HG03342 (cell line): ENCODE data around the gene TERT.
A peak's percentile ranks its signal among the peaks of the same experiment; 100 is the strongest.

ENCODE experiments used
- ATAC-seq: cut with Tn5 transposase; IDR thresholded peaks from one replicate; pipeline ENCODE4 v1.9.1; 2021; ENCODE audit warnings: mild to moderate bottlenecking, moderate library complexity; ENCODE audit not compliant: unreplicated experiment

TERT gene

DNA sequence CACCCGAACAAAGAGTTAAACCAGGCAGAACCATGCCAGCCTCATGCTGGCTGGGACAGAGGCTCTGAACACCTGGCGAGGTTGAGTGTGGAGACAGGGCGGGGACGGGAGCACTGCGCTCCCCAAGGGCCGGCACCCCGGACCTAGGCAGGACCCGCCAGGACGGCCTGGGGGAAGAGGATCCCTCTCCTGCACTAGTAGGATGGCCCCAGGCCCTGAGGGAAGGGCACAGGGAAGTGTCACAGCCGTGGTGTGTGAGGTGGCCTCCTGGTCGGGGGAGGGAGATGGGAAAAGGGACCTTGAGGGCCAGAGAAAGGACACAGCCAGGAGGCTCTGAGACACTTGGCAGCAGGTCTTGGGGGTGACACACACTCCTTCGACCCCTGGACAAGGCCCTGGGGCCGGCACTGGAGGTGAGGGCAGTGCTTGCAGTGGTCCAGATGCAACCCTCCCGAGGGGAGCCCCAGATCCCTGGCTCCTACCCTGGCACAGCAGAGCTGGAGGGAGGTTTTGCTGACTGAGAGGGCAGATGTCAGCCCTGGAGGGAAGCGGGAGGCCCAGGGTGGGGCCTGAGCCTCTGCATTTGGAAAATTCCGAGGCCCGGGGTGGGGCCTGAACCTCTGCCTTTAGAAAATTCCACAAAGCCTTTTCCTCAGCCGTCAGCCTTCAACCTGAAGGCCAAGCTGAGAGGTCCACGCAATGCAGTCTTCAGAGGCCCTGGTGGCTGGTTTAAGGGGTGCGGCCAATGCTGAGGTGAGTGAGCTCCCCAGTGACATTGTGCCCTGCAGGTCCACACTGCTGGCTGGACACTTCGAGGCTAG lies 24.8 kb upstream of the TERT start:
- no peak for ATAC-seq

DNA sequence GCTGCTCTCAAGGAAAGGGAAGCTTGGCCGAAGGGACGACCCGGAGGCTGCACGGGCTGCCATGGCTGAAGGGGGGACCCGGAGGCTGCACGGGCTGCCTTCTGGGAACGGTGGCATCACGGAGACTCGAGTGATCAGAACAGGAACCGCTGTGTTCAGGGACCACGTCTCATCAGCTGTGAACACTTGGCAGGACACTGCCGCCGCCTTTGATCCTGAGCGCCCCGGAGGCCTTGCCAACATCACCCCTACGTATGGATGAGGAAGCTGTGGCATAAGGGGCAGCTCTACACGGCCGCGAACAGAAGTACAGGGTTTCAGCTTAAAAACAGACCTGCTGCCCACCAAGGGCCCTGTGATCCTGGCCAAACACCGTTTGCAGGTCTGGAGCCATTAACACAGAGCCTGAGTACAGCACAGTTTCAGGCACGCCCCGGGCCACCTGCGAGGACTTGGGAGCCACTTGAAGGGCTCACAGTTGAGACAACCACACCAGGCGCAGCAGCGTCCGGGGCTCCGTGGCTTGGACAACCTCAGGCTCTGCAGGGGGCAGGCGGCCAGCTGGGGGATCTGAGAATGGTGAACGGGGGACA lies 23.9 kb upstream of the TERT start:
- ATAC-seq = no peak

DNA sequence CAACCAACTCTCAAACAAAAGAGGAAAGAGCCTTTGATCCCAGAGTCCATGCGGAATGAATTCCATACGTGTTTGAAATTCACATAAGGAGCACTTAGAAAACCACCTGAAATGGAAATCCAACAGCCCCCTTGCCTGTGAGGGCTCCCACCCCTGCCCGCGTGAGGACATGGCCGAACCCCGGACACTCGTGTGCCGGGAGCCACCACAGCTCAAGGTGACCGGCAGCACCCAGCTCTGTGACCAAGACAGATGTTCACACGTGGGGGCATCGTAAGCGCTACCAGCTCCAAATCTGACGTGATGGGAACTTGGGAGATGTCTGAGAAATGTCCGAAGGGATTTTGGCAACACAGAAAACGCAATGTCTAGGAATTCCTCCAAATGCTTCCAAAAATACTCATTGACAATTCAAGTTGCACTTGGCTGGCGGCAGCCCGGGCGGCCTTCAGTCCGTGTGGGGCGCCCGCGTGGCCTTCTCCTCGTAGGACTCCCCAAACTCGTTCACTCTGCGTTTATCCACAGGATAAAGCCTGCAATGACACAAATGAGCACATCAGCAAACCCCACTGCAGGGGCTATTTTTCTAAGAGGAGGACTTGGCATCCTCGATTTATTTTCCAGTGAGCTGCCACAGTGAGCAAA lies 23.2 kb upstream of the TERT start:
- no peak for ATAC-seq

DNA sequence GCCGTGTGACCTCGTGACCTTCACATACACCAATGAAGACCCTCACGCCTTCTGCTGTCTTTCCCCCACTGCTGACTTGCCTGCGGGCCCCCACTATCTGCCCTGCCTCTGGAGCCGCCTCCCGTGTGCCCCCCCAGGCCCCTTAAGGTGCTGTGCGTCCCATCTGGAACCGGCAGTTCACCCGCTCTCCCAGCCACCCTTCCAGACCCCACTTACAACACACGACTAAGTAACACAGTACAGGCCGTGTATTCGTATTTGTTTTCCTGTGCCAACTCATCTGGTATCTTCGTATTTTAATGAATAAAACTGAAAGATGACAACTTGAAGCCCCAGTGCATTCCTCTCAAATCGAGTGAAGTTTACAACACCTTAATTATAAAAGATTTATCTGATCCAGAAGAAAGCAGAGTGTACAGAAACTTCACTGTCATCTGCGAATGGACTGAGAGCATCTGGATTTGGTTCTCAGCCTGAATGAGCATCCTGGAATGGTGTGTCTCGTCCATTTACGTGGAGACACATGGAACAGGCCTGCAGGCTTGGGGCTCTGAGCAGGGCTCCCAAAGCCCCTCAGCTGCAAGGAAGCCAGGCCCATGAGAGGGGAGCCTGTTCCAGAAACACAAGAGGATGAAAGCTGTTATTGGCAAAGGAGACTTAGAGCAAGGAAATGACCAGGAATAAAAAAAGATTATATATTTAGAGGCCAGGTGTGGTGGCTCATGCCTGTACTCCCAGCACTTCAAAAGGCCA lies 21.9 kb upstream of the TERT start:
- no peak for ATAC-seq

DNA sequence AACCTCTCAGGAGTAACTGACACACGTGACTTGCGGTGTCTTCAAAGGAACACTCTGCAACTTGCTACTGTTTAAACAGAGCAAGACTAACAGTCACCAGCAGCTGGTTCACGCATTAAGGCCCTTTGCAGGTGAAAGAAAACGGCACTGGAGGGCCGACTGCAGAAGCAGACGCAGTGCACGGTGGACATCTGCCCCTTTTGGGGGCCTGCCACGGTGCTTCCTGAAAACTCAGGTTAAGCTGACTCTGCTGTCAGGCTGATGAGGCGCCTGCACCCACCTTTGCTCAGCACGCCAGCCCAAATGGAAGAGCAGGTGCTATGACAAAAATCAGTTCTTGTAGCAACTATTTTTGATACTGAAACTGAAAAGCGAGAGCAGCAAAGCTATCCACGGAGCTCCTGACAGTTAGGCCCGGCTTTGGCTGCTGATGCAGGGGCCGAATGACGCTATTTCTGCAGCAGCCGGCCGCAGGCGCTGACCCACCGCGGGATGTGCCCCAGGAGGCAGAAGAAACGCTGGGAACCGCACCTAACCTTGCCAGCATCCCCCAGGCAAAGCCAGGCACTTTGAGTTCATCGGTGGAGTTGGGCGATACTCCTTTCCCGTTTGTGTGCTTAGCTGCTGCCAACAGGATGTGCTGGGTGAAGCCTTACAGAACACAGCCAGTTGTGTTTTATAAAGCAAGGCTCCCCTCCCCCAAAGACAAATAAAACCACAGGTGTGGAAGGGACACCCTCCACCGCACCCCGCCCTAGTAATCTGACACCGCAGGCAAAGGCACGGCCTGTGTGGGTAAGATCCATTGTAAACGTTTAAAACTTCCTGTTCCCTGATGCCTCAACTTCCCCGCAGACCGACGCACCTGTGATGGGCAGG lies 21.1 kb upstream of the TERT start:
- peak; percentile 49 for ATAC-seq

DNA sequence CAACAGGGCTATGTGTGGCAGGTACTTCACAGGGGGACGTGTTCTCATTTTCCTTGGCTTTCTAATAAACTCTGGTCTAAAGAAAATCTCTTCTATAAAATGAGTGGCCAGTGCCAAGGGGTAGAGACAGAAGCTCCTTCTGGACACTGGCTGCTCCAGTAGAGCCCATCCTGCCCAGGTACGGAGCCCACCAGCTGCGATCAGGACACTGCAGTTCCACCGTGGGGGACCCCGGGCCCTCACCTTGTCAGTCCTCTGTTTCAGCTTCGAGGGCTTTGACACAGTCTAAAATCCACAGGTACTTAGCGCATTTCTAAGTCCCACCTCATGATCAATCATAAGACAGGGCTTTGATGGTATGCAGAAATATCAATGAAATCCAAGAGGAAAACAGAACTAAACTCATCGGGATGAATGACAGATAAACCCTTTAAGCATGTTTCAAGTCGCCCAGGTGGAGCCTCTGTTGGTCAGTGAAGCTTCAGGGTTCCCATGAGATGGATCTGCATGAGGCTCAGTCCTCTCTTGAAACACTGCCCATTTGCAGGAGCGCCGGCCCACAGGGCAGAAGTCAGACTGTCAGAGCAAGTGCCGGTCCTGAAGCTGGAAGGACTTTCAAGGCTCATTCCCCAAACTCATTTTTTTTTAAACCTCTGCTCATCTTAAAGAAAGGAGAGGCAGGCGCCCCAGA lies 20.3 kb upstream of the TERT start:
- no peak for ATAC-seq

DNA sequence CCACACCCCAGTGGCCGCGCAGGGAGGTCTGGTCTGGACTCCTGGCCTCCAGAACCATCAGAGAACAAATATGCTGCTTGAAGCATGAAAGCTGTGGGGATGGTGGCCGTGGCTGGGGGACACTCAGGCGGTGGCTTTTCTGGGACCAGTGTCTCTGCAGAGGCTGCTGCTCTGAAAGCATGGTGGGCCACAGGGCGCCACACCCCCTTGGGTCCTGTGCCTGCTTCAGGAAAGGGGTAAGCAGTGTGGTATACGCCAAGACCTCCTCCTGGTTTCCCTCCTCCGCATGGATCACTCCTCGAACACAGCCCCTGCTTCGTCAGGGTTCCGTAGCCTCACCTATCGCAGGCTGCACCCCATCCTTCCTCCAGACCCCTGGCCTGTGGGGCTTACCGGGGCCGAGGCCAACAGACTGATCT lies 19.7 kb upstream of the TERT start:
- ATAC-seq = no peak

DNA sequence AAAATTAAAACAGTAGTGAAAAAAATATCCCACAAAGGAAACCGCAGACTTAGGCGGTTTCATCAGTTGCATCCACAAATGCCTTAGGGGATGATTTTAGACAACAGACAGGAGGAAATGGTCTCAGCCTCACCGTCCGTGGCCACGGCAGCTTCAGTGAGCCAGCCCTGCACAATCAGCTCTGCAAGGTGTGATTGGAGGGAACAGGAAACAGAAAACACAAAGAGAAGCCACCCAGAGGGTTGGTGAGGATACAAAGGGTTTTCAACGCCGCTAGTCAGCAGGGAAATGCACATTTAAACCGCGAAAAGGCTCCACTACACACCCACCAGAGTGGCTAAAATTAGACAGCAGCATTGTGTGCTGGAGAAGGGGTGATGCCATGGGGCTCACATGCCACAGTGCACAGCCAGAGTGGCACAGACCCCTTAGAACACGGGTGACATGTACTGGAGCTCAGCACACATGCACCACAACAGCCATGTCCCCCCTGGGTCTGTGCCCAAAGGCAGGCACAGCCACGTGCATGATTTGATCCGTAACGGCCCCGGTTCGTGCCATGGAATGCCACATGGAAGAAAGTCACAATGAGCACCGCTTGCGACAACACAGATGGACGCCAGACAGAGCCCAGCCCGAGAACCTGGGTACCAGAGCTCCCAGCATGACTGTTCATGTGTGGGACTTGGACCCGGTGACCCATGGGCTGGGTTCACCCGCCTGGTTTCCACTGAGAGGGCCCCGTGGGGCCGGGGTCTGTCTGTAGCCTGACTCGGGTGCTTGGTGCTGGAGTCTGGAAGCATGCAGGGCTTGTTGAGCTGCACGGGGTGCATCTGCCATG lies 18.3 kb upstream of the TERT start:
- peak; percentile 71 for ATAC-seq

DNA sequence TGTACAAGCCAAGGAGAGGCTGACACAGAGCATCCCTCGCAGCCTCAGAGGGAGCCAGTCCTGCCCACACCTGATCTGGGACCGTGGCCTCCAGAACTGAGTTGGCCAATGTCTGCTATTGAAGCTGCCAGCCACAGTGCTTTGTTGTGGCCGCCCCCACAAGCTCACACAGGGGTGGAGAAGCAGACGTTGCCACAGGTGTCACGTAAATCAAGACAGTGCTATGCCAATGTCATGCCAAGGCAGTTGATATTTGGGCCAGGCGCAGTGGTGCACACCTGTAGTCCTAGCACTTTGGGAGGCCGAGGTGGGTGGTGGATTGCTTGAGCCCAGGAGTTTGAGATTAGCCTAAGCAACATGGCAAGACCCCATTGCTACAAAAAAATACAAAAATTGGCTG lies 17.3 kb upstream of the TERT start:
- ATAC-seq = no peak

DNA sequence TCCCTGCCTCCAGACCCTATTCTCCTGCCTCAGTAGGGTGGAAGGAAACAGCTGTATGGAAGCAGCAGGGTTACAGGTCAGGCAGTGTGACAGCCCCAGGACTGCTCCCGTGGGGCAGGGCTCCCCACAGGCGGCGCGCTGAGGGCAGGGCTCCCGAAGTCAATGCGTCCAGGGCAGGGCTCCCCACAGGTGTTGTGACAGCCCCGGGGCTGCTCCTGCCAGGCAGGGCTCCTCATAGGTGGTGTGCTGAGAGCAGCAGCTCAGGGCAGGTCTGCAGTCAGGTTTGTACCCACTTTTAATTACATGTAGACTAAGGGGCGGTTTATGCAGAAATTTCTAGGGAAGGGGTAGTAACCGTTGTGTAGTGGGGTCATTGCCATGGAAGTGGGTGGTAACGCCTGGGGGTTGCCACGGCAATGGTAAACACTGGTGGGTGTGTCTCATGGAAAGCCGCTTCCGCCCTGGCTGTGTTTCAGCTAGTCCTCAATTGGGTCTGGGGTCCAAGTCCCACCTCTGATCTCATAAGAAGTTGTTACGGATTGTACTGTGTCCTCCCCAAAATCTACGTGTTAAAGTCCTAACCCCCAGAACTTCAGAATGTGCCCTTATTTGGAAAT lies 16.7 kb upstream of the TERT start:
- ATAC-seq = no peak

DNA sequence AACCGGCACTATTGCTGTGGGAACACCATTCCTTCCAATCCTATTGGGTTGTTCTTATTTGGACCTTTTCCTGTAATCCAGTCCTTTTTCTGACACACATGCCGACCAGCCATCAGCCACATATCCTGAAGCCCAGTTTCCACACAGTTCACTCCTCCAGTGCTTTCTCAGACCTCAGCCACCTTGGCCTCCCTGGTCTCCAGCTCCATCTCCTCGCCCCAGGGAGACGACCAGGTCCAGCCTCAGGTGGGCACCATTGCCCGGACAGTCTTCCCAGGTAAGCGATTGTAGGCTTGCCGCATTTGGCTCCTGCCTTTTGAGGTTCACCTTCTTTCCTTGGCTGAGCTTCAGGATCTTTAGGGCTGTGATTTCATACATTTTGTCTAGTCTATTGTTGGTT lies 15.2 kb upstream of the TERT start:
- ATAC-seq = no peak

DNA sequence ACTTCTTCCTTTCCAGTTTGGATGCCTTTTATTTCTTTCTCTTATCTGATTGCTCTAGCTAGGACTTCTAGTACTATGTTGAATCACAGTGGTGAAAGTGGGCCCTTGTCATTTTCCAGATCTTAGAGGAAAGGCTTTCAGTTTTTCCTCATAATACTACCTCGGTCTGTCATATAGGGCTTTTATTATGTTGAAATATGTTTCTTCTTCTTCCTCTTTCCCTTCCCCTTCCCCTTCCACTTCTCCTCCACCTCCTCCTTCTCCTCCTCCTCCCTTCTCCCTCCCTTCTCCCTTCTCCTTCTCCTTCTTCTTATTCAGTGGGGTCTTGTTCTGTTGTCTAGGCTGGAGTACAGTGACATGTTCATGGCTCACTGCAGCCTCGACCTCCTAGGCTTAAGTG lies 9.2 kb upstream of the TERT start:
- ATAC-seq = no peak

DNA sequence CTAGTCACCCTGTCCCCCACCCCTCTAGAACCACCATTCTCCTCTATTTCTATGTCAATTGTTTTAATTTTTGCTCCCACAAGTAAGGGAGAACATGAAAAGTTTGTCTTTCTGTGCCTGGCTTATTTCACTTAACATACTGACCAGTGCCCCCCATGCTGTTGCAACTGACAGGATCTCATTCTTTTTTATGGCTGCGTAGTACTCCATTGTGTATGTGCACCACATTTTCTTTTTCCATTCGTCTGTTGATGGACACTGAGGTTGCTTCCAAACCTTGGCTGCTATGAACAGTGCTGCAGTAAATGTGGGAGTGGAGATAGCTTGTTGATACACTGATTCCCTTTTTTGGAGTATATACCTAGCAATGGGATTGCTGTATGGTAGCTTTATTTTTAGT lies 7.4 kb upstream of the TERT start:
- ATAC-seq = no peak

DNA sequence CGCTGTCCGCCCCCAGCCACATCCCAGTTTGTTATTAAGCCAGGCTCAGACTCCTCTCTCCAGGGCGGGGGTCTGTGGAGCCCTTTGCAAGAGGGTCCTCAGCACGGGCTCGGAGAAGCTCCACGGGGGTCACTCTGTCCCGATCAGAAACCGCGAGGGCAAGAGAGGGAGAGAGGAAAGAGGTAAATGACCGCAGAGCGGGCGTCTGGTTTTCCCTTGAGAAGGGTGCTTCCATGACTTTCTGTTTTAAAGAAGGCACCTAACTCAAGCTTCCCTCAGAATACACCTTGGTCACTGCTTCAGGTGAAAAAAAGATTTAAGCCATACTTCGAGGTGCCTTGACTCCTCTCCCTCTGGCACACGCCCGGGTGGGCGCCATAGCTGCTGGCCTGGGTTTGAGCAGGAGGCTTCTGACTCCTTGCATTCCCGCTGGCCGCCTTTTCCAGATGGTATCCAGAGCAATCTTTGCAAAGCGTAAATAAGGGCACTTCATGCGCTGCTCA lies 5.8 kb upstream of the TERT start:
- ATAC-seq = no peak

DNA sequence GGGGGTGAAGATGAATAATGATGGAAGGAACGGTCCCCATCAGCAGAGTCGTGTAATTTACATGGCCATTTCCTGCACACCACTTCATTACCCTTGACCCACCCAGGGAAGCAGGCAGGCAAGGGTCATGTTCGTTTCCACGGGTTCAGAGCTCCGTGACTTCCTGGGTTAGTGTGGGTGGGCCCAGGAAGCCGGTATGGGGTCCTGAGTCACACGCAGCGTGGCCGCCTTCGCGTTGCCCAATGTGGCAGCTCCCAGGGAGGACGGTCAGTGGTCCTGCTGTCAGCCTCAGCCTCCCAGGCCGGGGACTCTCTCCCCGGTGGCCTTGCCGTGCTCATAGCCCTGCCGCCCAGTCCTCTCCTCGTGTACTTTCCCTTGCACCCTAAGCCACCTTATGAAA lies 5.1 kb upstream of the TERT start:
- no peak for ATAC-seq

DNA sequence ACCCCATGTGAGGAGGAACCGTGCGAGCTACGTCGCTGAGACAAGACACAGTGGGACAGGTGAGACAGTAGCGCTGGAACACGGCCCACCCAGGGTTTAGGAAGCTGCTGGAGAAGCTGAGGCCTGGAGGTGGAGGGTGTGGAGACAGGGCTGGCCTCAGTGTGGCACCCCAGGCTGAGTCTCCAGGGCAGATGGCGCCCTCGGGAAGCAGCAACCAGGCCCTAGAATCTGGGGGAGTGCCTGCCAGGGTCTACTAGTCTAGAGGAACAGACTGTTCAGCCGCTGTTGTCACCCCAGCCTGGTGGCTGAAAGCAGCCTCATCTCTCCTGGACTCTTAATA lies 4.6 kb upstream of the TERT start:
- ATAC-seq = no peak

DNA sequence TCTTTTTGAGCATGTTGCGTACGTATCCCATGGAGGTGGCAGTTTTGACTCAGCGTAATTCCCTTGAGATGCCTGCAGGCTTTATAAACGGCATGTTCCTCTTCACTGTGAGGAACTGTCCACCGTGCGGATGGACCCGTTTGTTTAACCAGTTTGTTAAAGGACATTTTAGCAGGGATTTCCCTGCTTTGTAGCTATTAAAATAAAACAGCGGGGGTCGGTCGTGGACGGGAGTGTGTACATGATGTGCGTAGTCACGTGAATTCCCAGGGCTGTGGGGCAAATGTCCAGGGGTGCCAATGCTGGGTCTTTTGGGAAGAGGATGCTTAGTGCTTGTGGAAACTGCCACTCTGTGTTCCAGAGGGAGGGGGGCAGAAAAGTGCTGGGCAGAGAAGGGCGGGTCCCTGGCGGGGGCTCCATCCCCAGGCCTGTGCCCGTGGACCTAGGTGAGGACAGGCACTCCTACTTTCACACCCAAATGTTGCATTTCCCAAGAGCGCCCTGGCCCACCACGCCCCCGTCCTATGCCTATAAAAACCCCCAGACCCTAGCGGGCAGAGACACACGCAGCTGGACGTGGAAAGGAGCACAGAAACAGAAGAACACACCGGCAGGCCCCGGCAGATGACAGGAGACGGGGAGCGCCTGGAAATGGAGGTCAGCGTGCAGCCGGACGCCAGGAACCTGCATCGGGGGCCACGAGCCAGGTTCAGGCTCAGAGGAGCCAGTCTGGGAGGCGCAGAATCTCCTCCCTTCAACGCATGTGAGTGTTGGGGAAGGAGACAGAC lies 4.0 kb upstream of the TERT start:
- no peak for ATAC-seq

DNA sequence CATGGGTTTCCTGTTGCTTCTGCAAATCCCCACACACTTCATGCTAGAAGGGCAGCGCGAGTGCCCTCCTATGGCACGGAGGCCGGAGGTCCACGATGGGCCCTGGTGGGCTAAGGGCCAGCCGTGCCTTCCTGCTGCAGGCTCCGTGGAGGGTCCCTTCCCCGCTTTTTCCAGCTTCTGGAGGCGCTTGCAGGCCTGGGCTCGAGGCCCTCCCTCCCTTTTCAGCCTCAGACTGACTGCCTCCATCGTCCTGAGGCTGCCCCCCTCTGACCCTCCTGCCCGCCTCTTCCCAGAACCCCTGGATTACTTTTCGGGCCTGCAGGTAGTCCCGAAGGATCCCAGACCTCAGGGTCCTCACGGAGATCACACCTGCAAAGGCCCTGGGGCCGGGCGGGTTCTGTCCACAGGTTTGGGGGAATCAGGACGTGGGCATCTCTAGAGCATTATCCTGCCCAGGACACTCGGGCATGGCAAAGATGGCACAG lies 3.2 kb upstream of the TERT start:
- ATAC-seq = no peak
